T-helper 1 cell treated with Interleukin-12 subunit alpha and Interleukin-12 subunit beta and Interleukin-4 antibody, amounts not matched to agents 30 μg/mL and 1 μg/mL, for 36 hours (primary cell): Measurements from ENCODE around the gene GGTLC2.

ENCODE experiments used
- H3K27ac Mint-ChIP-seq: one replicate; pipeline ENCODE4 v1.8.0; 2021; ENCODE audit warnings: mild to moderate bottlenecking, mixed read lengths
- H3K27me3 Mint-ChIP-seq: one replicate; pipeline ENCODE4 v1.8.0; 2021; ENCODE audit warnings: low read depth, mixed read lengths
- H3K36me3 Mint-ChIP-seq: one replicate; pipeline ENCODE4 v1.8.0; 2021; ENCODE audit warnings: low read depth, mixed read lengths
- H3K4me1 Mint-ChIP-seq: one replicate; pipeline ENCODE4 v1.8.0; 2021; ENCODE audit warnings: low read depth, mixed read lengths
- H3K4me3 Mint-ChIP-seq: one replicate; pipeline ENCODE4 v1.8.0; 2021; ENCODE audit warnings: mild to moderate bottlenecking, moderate library complexity, mixed read lengths
- H3K9me3 Mint-ChIP-seq: one replicate; pipeline ENCODE4 v1.8.0; 2021; ENCODE audit warnings: mixed read lengths

GGTLC2 gene

DNA sequence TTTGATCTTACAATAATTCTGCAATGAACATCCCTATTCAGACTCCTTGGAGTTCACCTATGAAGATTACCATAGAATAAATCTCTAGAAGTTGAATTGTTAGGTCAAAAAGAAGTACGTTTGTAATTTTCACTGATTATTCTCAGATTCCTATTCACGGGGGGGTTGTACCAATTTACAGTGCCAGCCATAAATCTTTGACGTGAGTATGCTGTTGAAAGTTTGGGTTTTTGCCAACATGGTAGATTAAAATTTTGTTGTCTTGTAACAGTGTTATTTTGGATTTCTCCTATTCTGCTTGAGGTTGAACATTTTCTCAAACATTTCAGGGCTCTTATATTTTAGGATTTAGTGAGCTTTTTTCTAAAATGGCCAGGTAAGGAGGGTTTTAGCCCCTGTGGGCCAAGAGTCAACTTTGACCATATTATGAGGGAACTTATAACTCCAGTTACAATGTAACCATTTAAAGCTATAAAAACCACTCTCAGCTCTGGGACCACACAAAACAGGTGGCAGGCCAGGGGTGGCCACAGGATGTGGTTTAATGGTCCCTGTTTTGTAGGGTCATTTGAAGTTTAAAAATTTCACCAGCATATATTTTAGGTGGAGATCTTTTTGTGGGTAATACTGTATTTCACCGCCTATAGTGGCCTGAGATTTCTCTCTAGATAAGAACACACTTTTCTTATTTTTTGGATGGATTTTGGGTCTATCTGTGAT is 25.8 kb downstream of the GGTLC2 start:
- no peak overlapping the region for H3K27ac Mint-ChIP-seq
- H3K9me3 Mint-ChIP-seq, result no peaks in the 10 kb centered on the region
- no peak overlapping the region for H3K4me3 Mint-ChIP-seq
- H3K36me3 Mint-ChIP-seq, result no peaks in the 10 kb centered on the region
- H3K4me1 Mint-ChIP-seq, result no peaks in the 10 kb centered on the region
- H3K27me3 Mint-ChIP-seq, result peaks cover 27% of the 10 kb centered on the region

DNA sequence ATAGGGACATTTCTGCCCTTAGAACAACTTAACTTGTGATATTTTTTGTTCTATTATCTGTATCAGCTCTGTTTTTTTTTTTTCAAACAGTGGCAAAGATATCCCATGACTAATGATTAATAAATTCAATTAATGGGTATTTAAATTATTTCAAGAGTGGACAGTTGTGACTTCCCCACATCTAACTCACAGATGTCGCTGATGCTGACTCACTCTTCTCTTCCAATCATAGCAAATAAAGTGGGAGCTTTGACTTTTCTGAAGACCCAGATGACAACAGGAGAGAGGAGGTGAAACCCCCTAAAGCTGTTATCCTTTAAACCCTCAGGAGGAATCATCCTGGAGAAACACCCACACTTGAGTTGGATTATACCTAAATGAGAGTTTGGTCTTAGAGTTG is 27.1 kb downstream of the GGTLC2 start:
- no peaks in the 10 kb centered on the region for H3K36me3 Mint-ChIP-seq
- peaks cover 38% of the 10 kb centered on the region for H3K27me3 Mint-ChIP-seq
- H3K9me3 Mint-ChIP-seq, result no peaks in the 10 kb centered on the region
- no peaks in the 10 kb centered on the region for H3K4me1 Mint-ChIP-seq
- H3K4me3 Mint-ChIP-seq, result no peak overlapping the region
- no peak overlapping the region for H3K27ac Mint-ChIP-seq

- Mint-ChIP-seq H3K27me3 (peaks cover 44% of the 10 kb centered on the region), H3K4me3 (no peak overlapping the region), H3K36me3 (no peaks in the 10 kb centered on the region), H3K4me1 (no peaks in the 10 kb centered on the region), H3K27ac (no peak overlapping the region), H3K9me3 (no peaks in the 10 kb centered on the region)
Observed at GRCh38 chr22:22673099-22673498, 28.7 kb downstream of the GGTLC2 start.

DNA sequence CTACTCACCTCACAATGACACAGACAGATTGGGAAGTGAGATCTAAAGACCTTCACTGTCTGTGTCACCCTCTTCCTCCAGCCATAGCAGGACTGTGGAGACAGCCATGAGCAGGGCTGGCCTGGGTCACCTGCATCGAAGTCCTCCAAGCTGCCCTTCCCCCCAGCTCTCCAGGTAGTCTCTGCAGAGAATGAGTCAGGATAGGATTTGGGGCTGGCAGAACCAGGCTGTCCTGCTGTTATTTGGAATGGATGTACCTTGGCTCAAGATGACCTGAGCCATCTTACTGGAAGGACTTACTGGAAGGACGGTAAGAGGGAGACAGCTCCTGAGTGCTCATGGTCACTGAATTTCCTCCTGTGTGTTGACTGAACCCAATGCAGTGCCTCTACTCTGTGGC is 29.2 kb downstream of the GGTLC2 start:
- Mint-ChIP-seq H3K27me3 (peaks cover 44% of the 10 kb centered on the region), H3K9me3 (no peaks in the 10 kb centered on the region), H3K4me3 (no peak overlapping the region), H3K36me3 (no peaks in the 10 kb centered on the region), H3K4me1 (peaks cover 1% of the 10 kb centered on the region), H3K27ac (no peak overlapping the region)

DNA sequence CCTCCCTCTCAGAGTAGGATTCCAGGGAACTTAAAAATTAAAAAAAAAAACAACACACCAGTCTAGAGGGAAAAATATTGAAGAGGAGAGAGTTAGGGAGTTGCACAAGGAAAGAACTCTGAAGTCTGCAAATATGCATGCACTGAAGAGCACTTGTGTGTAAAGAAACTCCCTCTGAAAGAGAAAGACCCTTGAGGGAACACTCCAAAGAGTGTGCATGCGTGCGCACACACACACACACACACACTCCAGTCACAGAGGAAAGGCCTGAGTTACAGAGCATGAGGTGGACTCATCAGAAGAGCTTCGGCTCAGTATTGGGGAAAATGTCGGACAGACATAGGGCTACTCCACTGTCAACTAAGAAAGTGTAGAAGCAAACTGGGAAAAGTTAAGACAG is 30.1 kb downstream of the GGTLC2 start:
- Mint-ChIP-seq H3K4me1 (peaks cover 2% of the 10 kb centered on the region), H3K4me3 (no peak overlapping the region), H3K27ac (no peak overlapping the region), H3K36me3 (no peaks in the 10 kb centered on the region), H3K27me3 (peaks cover 43% of the 10 kb centered on the region), H3K9me3 (no peaks in the 10 kb centered on the region)

DNA sequence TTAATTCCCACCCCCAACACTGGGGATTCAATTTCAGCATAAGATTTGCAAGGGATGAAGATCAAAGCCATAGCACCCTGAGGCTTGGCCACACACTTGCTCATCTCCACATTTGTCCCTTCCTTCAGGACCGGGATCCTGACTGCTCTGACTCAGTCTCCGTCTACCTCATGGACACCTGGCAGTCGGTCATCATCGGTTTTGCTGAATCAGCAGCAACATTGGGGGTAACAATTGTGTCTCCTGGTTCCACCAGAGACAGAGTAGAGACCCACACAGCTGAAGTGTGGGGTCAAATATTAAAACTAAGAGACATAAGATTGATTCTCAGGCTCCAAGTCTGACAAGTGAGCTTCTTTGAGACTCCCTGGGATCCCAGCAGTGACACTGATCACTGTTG is 34.6 kb downstream of the GGTLC2 start:
- H3K27me3 Mint-ChIP-seq, result peaks cover 25% of the 10 kb centered on the region
- H3K27ac Mint-ChIP-seq, result no peak overlapping the region
- H3K4me3 Mint-ChIP-seq, result no peak overlapping the region
- H3K9me3 Mint-ChIP-seq, result no peaks in the 10 kb centered on the region
- H3K36me3 Mint-ChIP-seq, result no peaks in the 10 kb centered on the region
- H3K4me1 Mint-ChIP-seq, result peaks cover 2% of the 10 kb centered on the region

DNA sequence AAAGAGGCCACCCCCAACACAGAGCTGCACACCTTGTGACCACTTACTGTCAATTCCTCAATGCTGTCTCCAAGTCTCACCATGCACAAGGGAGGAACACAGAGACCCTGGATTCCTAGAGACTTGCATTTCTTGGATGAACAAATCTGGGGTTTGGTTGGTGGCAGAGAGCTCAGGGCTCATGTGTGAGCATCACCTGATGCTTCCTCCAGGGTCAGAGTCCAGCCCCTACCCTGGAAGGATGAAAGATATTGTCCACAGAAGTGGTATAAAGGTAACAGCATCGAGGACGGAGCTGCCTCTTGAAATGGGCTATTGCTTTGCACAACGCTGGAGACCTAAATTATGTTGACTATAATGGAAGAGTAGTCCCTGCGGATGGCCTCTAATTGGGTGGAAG is 36.0 kb downstream of the GGTLC2 start:
- Mint-ChIP-seq H3K4me1 (peaks cover 2% of the 10 kb centered on the region), H3K4me3 (no peak overlapping the region), H3K9me3 (no peaks in the 10 kb centered on the region), H3K27me3 (peaks cover 16% of the 10 kb centered on the region), H3K36me3 (no peaks in the 10 kb centered on the region), H3K27ac (no peak overlapping the region)

- no peaks in the 10 kb centered on the region for H3K9me3 Mint-ChIP-seq
- H3K4me1 Mint-ChIP-seq, result peaks cover 2% of the 10 kb centered on the region
- no peak overlapping the region for H3K4me3 Mint-ChIP-seq
- no peaks in the 10 kb centered on the region for H3K36me3 Mint-ChIP-seq
- H3K27me3 Mint-ChIP-seq, result peaks cover 8% of the 10 kb centered on the region
- no peak overlapping the region for H3K27ac Mint-ChIP-seq
Observed at GRCh38 chr22:22681221-22681739, 36.9 kb downstream of the GGTLC2 start.

GRCh38 chr22:22682196-22682595 is 37.8 kb downstream of the GGTLC2 start:
- H3K4me3 Mint-ChIP-seq, result no peak overlapping the region
- H3K36me3 Mint-ChIP-seq, result no peaks in the 10 kb centered on the region
- no peaks in the 10 kb centered on the region for H3K27me3 Mint-ChIP-seq
- no peaks in the 10 kb centered on the region for H3K9me3 Mint-ChIP-seq
- H3K4me1 Mint-ChIP-seq, result peaks cover 2% of the 10 kb centered on the region
- H3K27ac Mint-ChIP-seq, result no peak overlapping the region

DNA sequence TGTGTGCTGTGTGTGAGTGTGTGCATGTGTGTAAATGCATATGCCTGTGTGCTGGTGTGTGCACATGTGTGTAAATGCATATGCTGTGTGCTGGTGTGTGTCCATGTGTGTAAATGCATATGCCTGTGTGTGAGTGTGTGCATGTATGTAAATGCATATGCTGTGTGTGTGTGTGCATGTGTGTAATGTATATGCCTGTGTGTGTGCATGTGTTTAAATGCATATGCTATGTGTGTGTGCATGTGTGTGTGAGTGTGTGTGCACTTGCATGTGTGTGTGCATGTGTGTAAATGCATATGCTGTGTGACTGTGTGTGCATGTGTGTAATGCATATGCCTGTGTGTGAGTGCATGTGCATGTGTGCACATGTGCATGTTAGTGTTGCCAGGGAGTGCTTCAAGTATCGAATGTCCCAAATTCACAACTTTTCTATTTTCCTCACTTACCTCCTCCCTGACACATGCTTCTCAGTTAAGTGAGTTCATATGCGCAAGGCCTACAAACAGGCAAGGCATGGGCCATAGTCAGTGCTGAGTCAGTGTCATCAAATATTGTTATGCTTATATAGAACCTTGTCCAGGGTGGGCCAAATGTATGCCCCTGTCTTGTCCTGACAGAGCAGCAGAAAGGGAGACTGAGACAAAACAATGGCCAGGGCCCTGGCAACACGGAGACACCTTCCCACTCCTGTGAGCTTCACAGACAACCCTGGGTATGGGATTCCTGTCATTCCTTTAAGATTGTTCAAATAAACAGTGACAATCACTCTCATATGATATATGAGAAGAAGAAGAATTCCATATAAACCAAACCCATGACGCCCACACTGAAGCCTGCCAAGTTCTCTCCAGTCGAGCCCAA is 38.6 kb downstream of the GGTLC2 start:
- Mint-ChIP-seq H3K4me3 (no peak overlapping the region), H3K36me3 (no peaks in the 10 kb centered on the region), H3K27me3 (no peaks in the 10 kb centered on the region), H3K27ac (no peak overlapping the region), H3K9me3 (no peaks in the 10 kb centered on the region), H3K4me1 (peaks cover 2% of the 10 kb centered on the region)

DNA sequence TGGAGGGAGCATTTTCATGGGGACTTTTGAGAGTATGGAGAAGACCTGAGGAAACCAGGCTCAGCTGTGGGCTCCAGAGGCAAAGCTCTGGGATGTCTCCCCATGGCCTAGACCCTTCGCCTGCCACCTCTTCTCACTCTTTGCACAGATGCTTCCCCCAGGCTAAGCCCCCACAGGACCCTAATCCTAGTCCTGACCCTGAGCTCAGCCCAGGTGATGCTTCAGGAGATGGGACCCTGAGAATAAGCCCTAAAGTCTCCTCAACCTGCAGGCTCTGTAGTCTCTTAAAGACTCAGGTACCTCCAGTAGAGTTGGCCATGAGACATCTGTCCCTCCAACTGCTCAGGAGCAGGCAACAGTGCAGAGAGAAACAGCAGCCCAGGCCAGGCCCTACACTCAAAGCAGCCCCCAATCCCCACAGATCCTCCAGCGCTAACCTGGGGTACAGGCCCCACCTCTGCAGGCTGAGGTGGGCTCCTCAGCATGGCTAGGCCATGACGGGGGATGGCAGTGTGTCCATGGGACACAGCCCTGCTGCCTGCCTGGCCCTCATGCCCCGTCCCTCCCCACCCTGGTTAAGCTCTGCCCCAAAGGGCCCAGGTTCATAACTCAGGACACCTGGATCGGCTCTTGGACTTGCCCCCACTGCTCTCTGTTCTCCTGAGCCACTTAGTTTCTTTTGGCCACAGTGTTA is 39.4 kb downstream of the GGTLC2 start:
- no peaks in the 10 kb centered on the region for H3K36me3 Mint-ChIP-seq
- no peaks in the 10 kb centered on the region for H3K27me3 Mint-ChIP-seq
- no peaks in the 10 kb centered on the region for H3K9me3 Mint-ChIP-seq
- no peak overlapping the region for H3K4me3 Mint-ChIP-seq
- H3K27ac Mint-ChIP-seq, result no peak overlapping the region
- no peaks in the 10 kb centered on the region for H3K4me1 Mint-ChIP-seq

- no peaks in the 10 kb centered on the region for H3K36me3 Mint-ChIP-seq
- H3K4me3 Mint-ChIP-seq, result no peak overlapping the region
- no peaks in the 10 kb centered on the region for H3K4me1 Mint-ChIP-seq
- no peaks in the 10 kb centered on the region for H3K27me3 Mint-ChIP-seq
- no peak overlapping the region for H3K27ac Mint-ChIP-seq
- H3K9me3 Mint-ChIP-seq, result no peaks in the 10 kb centered on the region
Observed at GRCh38 chr22:22684580-22685561, 40.5 kb downstream of the GGTLC2 start.

DNA sequence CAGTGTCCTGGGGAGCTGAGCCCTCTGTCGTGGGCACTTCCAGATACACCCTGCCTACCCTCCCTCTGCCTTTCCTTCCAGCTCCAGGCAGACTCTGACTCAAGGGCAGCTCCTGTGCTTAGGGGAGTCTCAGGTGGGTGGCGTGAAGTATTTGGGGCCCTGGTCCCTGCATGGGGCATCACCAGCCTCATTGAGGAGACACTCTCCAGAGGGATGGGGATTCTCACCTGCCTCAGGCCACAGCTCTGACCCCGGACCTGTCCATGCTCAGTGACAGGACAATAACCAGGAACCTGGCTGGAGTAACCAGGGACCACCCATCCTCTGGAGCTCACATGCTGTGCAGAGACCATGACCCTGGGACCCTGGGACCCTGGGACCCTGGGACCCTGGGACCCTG is 41.2 kb downstream of the GGTLC2 start:
- no peaks in the 10 kb centered on the region for H3K9me3 Mint-ChIP-seq
- H3K4me1 Mint-ChIP-seq, result no peaks in the 10 kb centered on the region
- H3K27me3 Mint-ChIP-seq, result no peaks in the 10 kb centered on the region
- H3K27ac Mint-ChIP-seq, result no peak overlapping the region
- no peak overlapping the region for H3K4me3 Mint-ChIP-seq
- no peaks in the 10 kb centered on the region for H3K36me3 Mint-ChIP-seq
